Naive thymus-derived CD4-positive, alpha-beta T cell (primary cell): ENCODE results near the gene CANT1. TPM values are rescaled to one million over a fixed set of nuclear protein-coding genes. Genes with fewer than 3 reads are reported as not detected.

ENCODE experiments used
- ATAC-seq: fragments of 150-1000 bp; cut with Tn5 transposase; 2 replicates; pipeline ENCODE4 v1.10.0; 2021; ENCODE audit warnings: mild to moderate bottlenecking, moderate library complexity
- CTCF ChIA-PET: fragments of 350-600 bp; sonication (Branson Sonifier 250); formaldehyde crosslinking; loops from one replicate; lab custom pipeline; 2021; ENCODE audit warnings: antibody characterized with exemption; lab: Charles Lee
- POLR2A ChIA-PET: fragments of 350-600 bp; sonication (Branson Sonifier 250); formaldehyde crosslinking; loops from one replicate; lab custom pipeline; 2021; ENCODE audit warnings: antibody characterized with exemption, inconsistent platforms; lab: Charles Lee
- DNase-seq, 9 donors: peaks; one replicate each; pipeline versions ENCODE4 v3.0.0 to v3.0.0-alpha.2; 2020 to 2022; ENCODE audit warnings: mixed read lengths in 1 of 9
- H3K27ac ChIP-seq: one replicate; pipeline ENCODE4 v1.7.0; 2013; ENCODE audit warnings: mild to moderate bottlenecking, low read depth, low read length, moderate library complexity
- H3K27me3 ChIP-seq, 2 donors: one replicate each; pipeline ENCODE4 v1.7.0; 2013; ENCODE audit warnings: low read length in 2 of 2, mild to moderate bottlenecking in 2 of 2, moderate library complexity in 2 of 2; ENCODE audit not compliant: control insufficient read depth in 2 of 2, insufficient read depth in 2 of 2
- H3K36me3 ChIP-seq, 3 experiments: 1 replicate in 2 of 3; 2 replicates in 1 of 3; pipeline ENCODE4 v1.7.0; 2013; ENCODE audit warnings: low read length in 3 of 3, mild to moderate bottlenecking in 3 of 3, moderate library complexity in 1 of 3; ENCODE audit not compliant: insufficient read depth in 3 of 3, control insufficient read depth in 2 of 3
- H3K4me1 ChIP-seq, 2 donors: one replicate each; pipeline ENCODE4 v1.7.0; 2013; ENCODE audit warnings: low read length in 2 of 2, mild to moderate bottlenecking in 2 of 2, moderate library complexity in 1 of 2; ENCODE audit not compliant: control insufficient read depth in 2 of 2, insufficient read depth in 2 of 2
- H3K4me3 ChIP-seq: 2 replicates; pipeline ENCODE4 v1.7.0; 2013; ENCODE audit warnings: mild to moderate bottlenecking, low read length
- H3K9me3 ChIP-seq, 3 experiments: 1 replicate in 2 of 3; 2 replicates in 1 of 3; pipeline ENCODE4 v1.7.0; 2013; ENCODE audit warnings: low read length in 3 of 3; ENCODE audit not compliant: control insufficient read depth in 2 of 3
- H3K27ac Mint-ChIP-seq, 9 donors: one replicate each; pipeline ENCODE4 v1.8.0; 2020 to 2022; ENCODE audit warnings: mixed read lengths in 9 of 9, mild to moderate bottlenecking in 8 of 9, moderate library complexity in 5 of 9, inconsistent platforms in 2 of 9
- H3K27me3 Mint-ChIP-seq, 5 donors: one replicate each; pipeline ENCODE4 v1.8.0; 2021 to 2022; ENCODE audit warnings: mixed read lengths in 5 of 5, mild to moderate bottlenecking in 1 of 5
- H3K36me3 Mint-ChIP-seq, 5 donors: one replicate each; pipeline ENCODE4 v1.8.0; 2020 to 2022; ENCODE audit warnings: mixed read lengths in 5 of 5, mild to moderate bottlenecking in 3 of 5, inconsistent platforms in 1 of 5
- H3K4me1 Mint-ChIP-seq, 7 donors: one replicate each; pipeline ENCODE4 v1.8.0; 2020 to 2022; ENCODE audit warnings: mixed read lengths in 7 of 7, mild to moderate bottlenecking in 3 of 7, inconsistent platforms in 1 of 7
- H3K4me3 Mint-ChIP-seq, 10 donors: one replicate each; pipeline ENCODE4 v1.8.0; 2020 to 2022; ENCODE audit warnings: mild to moderate bottlenecking in 10 of 10, mixed read lengths in 10 of 10, moderate library complexity in 6 of 10, inconsistent platforms in 2 of 10
- H3K9me3 Mint-ChIP-seq, 11 donors: one replicate each; pipeline ENCODE4 v1.8.0; 2020 to 2022; ENCODE audit warnings: mixed read lengths in 11 of 11, mild to moderate bottlenecking in 4 of 11, inconsistent platforms in 1 of 11, moderate library complexity in 1 of 11
- intact Hi-C, 2 donors: fragments of 100-400 bp; cut with micrococcal nuclease; formaldehyde crosslinking; loops; one replicate each; pipeline ENCODE4 v1.15.1; 2023
- polyA plus RNA-seq, 2 donors: library from polyadenylated mRNA; unstranded; fragments of 300-500 nt; fragmentation: Illumina TruSeq; gene quantifications; one replicate each; pipeline ENCODE4 v1.2.3, GENCODE V29; 2021
- total RNA-seq, 6 experiments: library from RNA in 5 of 6; stranded (reverse) in 5 of 6; gene quantifications; 1 replicate in 5 of 6; 2 replicates in 1 of 6; pipeline ENCODE4 v1.2.3 and lab custom pipeline; 2021 to 2026

The CANT1 gene
- total RNA-seq (10 to 100 TPM; 40.1 to 82.2 (median 43.0) TPM), polyA plus RNA-seq (10 to 100 TPM; 11.2 to 11.4 TPM), total RNA-seq (lab: John Stamatoyannopoulos, UW) (27.3 reads per million, percentile 57 among the genes with 10 or more reads in this experiment)

DNA sequence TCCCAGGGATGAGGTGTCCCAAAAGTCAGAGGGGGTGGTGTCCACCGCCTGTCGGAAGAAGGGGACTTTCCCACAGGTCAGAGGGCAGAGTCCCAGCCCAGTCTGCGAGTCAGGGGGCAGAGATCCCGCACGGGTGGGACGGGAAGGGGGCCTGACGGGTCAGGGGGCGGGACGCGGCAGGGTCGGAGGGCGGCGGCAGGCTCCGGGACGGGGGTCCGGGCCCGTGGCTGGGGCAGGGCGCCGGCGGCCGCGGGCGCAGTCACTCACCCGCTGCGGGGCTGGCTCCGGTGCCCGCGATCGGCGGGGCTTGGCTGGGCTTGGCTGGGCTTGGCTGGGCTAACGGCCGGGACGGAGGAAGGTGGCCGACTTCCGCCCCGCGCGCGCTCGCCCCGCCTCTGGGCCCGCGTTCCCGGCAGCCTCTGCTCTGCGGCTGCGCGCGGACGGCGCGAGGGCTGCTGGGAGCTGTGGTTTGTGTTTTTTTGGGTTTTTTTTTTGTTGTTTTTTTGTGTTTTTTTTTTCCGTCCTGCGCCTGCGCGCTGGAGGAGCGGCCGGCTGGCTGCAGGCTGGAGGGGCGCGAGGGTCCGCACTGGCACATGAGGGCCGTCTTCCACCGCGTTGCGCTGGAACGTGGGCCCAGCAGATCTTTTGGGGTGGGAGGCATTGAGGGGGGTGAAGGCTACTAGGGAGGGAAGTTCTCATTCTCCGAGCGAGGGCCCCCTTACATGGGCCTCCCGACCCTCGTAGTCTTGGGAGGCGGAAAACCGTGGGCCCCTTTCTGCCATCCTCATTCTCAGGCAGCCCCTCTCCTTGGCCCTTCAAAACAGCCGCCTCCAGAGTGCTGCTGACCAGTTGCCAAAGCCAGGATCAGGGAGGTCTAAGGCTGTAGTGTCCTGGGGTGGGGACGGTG lies at the start of gene CANT1:
Gene CANT1 (minus strand): TSS at position 368 of the 907 bp plus-strand sequence. CDS start 12,142 bp downstream, outside the sequence.
- CTCF ChIA-PET = no interaction called here
- peaks cover 31 to 59% (median 53%) of the 10 kb centered on the region in 7 donors for H3K4me1 Mint-ChIP-seq
- H3K4me3 Mint-ChIP-seq = peak within 1 kb of the TSS; percentile 85 to 99 (median 92)
- H3K9me3 ChIP-seq = no peaks in the 10 kb centered on the region
- peaks cover 0 to 9% (median 4%) of the 10 kb centered on the region in 5 donors for H3K36me3 Mint-ChIP-seq
- peak; percentile 97 for ATAC-seq
- intact Hi-C loops = loop anchor here in 1 of 2 donors (1.0 kb wide), 2 partner anchors 65 to 168 kb away; partner anchors contain the start of gene ENGASE
- H3K27me3 Mint-ChIP-seq = peaks cover 0 to 21% (median 3%) of the 10 kb centered on the region in 5 donors
- H3K27me3 ChIP-seq = no peaks in the 10 kb centered on the region
- POLR2A ChIA-PET = interaction anchor here (0.6 to 1.0 kb wide), 3 partner anchors 9 to 73 kb away, joined by 3 read pairs; no protein-coding TSS in a partner anchor
- H3K4me3 ChIP-seq = peak within 1 kb of the TSS; percentile 86
- DNase-seq = peak; percentile 74 to 92 (median 85)
- H3K27ac ChIP-seq = peak within 1 kb of the TSS; percentile 86
- peak within 1 kb of the TSS; percentile 90 to 99 (median 96) for H3K27ac Mint-ChIP-seq
- H3K4me1 ChIP-seq = peaks cover 26 to 45% of the 10 kb centered on the region in 2 donors
- peaks cover 0 to 9% (median 2%) of the 10 kb centered on the region in 11 donors for H3K9me3 Mint-ChIP-seq
- no peaks in the 10 kb centered on the region for H3K36me3 ChIP-seq

DNA sequence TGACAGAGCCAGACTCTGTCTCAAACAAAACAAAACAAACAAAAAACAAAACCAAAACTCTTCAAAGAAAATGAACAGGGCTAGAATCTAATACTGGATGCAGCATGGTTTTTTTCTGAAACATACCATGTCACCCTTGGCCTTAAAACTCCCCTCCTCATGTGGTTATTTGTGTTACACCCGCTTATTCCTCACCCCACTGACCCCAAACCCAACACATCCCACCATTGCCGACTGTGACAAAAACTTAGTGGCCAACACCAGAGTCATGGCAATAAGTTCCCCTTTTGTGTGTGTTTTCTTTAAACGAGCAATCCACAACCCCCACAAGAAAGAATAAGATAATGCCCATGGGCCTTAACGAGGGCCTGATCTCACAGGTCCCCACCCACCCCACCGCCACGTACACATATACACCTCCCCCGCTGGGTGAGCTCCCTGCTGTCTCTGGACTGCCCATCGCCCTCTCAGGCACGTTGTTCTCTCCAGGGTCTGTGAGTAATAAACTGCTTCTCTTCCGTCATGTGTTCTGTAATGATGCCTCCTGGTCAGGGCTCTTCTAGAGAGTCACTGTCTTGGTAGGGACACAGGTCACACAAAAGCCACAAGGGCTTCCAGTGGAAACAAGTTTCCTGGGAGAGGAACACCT lies 48.3 kb upstream of the CANT1 start:
- Mint-ChIP-seq H3K9me3 (peaks cover 0 to 29% (median 10%) of the 10 kb centered on the region in 11 donors), H3K27ac (peak overlapping the region in 1 of 9 donors; percentile 42), H3K36me3 (peaks cover 0 to 13% (median 9%) of the 10 kb centered on the region in 5 donors), H3K4me3 (no peak overlapping the region), H3K27me3 (peaks cover 0 to 14% (median 12%) of the 10 kb centered on the region in 5 donors), H3K4me1 (peaks cover 0 to 11% (median 3%) of the 10 kb centered on the region in 7 donors)
- DNase-seq (no peak), ATAC-seq (peak; percentile 18)
- Histone ChIP-seq H3K27me3 (no peaks in the 10 kb centered on the region), H3K36me3 (no peaks in the 10 kb centered on the region), H3K9me3 (no peaks in the 10 kb centered on the region), H3K4me3 (no peak overlapping the region), H3K4me1 (no peaks in the 10 kb centered on the region), H3K27ac (no peak overlapping the region)
- POLR2A ChIA-PET = no interaction called here
- intact Hi-C loops = no loop called here
- CTCF ChIA-PET = interaction anchor here (0.7 kb wide), 1 partner anchor 108 kb away, joined by 3 read pairs; no protein-coding TSS in a partner anchor

GRCh38 chr17:79055197-79055596 lies 45.6 kb upstream of the CANT1 start:
- H3K9me3 ChIP-seq = no peaks in the 10 kb centered on the region
- Mint-ChIP-seq H3K27me3 (peaks cover 0 to 14% (median 12%) of the 10 kb centered on the region in 5 donors), H3K9me3 (peaks cover 0 to 29% (median 10%) of the 10 kb centered on the region in 11 donors), H3K4me3 (no peak overlapping the region), H3K27ac (no peak overlapping the region), H3K36me3 (peaks cover 0 to 13% (median 9%) of the 10 kb centered on the region in 5 donors), H3K4me1 (peaks cover 0 to 11% (median 3%) of the 10 kb centered on the region in 7 donors)
- ChIA-PET POLR2A (no interaction called here), CTCF (interaction anchor here (0.7 kb wide), 1 partner anchor 535 kb away, joined by 3 read pairs; no protein-coding TSS in a partner anchor)
- H3K27me3 ChIP-seq = no peaks in the 10 kb centered on the region
- intact Hi-C loops = no loop called here
- ATAC-seq = no peak
- no peak overlapping the region for H3K27ac ChIP-seq
- no peak for DNase-seq
- H3K36me3 ChIP-seq = no peaks in the 10 kb centered on the region
- H3K4me1 ChIP-seq = no peaks in the 10 kb centered on the region
- no peak overlapping the region for H3K4me3 ChIP-seq

- no peak for ATAC-seq
- DNase-seq = no peak
- H3K9me3 ChIP-seq = no peaks in the 10 kb centered on the region
- ChIA-PET CTCF (interaction anchor here (0.7 to 1.0 kb wide), 2 partner anchors 9 to 534 kb away, joined by 3 to 4 read pairs; no protein-coding TSS in a partner anchor), POLR2A (interaction anchor here (0.7 kb wide), 1 partner anchor 1893 kb away, joined by 3 read pairs; no protein-coding TSS in a partner anchor)
- Mint-ChIP-seq H3K4me3 (no peak overlapping the region), H3K9me3 (peaks cover 0 to 29% (median 10%) of the 10 kb centered on the region in 11 donors), H3K27ac (no peak overlapping the region), H3K36me3 (peaks cover 0 to 13% (median 9%) of the 10 kb centered on the region in 5 donors), H3K27me3 (peaks cover 0 to 15% (median 11%) of the 10 kb centered on the region in 5 donors), H3K4me1 (peaks cover 0 to 11% (median 3%) of the 10 kb centered on the region in 7 donors)
- H3K27me3 ChIP-seq = no peaks in the 10 kb centered on the region
- H3K4me1 ChIP-seq = no peaks in the 10 kb centered on the region
- H3K27ac ChIP-seq = no peak overlapping the region
- intact Hi-C loops = no loop called here
- H3K4me3 ChIP-seq = no peak overlapping the region
- no peaks in the 10 kb centered on the region for H3K36me3 ChIP-seq
Observed at GRCh38 chr17:79054200-79054960, 44.8 kb upstream of the CANT1 start.

GRCh38 chr17:79053251-79053925 lies 43.8 kb upstream of the CANT1 start:
- Histone ChIP-seq H3K27me3 (no peaks in the 10 kb centered on the region), H3K36me3 (no peaks in the 10 kb centered on the region), H3K9me3 (no peaks in the 10 kb centered on the region), H3K27ac (no peak overlapping the region), H3K4me1 (no peaks in the 10 kb centered on the region), H3K4me3 (no peak overlapping the region)
- Mint-ChIP-seq H3K4me1 (peaks cover 0 to 6% (median 0%) of the 10 kb centered on the region in 7 donors), H3K36me3 (peaks cover 0 to 13% (median 9%) of the 10 kb centered on the region in 5 donors), H3K27ac (no peak overlapping the region), H3K9me3 (peaks cover 0 to 29% (median 10%) of the 10 kb centered on the region in 11 donors), H3K27me3 (peaks cover 0 to 18% (median 9%) of the 10 kb centered on the region in 5 donors), H3K4me3 (no peak overlapping the region)
- CTCF ChIA-PET = interaction anchor here (1.0 kb wide), 1 partner anchor 8 kb away, joined by 4 read pairs; no protein-coding TSS in a partner anchor
- POLR2A ChIA-PET = interaction anchor here (0.7 kb wide), 1 partner anchor 1892 kb away, joined by 3 read pairs; no protein-coding TSS in a partner anchor
- ATAC-seq (no peak), DNase-seq (no peak)
- intact Hi-C loops = no loop called here
